Measurements from ENCODE around the gene CAMKMT. TPM values are rescaled to one million over a fixed set of nuclear protein-coding genes. Genes with fewer than 3 reads are reported as not detected.

CAMKMT gene
- total RNA-seq, 4 donors from 2014 or later: 4.5 to 57.9 (median 15.4) TPM

GRCh38 chr2:44392338-44392943, 30.7 kb downstream of the CAMKMT start:
- TF ChIP-seq POLR2AphosphoS5 (IDR thresholded peaks at IDR 0.05): no peak
- TF ChIP-seq CTCF (IDR thresholded peaks at IDR 0.05): peak; percentile 35 to 62 (median 51)
- no peak for TF ChIP-seq EP300 (IDR thresholded peaks at IDR 0.05; ENCODE audit: low read depth)
- no peak for TF ChIP-seq POLR2A (IDR thresholded peaks at IDR 0.05)
- no peaks in the 10 kb centered on the region for H3K27me3 ChIP-seq
- in situ Hi-C loops (cut with MboI; ENCODE audit: low pct_ligation_motif_present in 1 of 4, low pct_unique_long_range_greater_than_20kb in 1 of 4, low sequenced_read_pairs in 3 of 4) (loop anchor here in 1 of 4 donors (25.0 kb wide), 1 partner anchor 570 kb away; no protein-coding TSS in a partner anchor), intact Hi-C loops (cut with DNase I; ENCODE audit: low total_unique reads) (no loop called here)
- no peak overlapping the region for H3K4me3 ChIP-seq
- DNase-seq: peak; percentile 29
- no peak overlapping the region for H3K27ac ChIP-seq
- H3K36me3 ChIP-seq: no peaks in the 10 kb centered on the region
- H3K9me3 ChIP-seq: no peaks in the 10 kb centered on the region
- H3K4me1 ChIP-seq: no peaks in the 10 kb centered on the region
- WGBS, 2 donors (ENCODE audit: low coverage in 1 of 2): 59 to 60% methylated on average over 3 of the region's 3 CpGs

GRCh38 chr2:44397447-44398175, 35.9 kb downstream of the CAMKMT start:
- Histone ChIP-seq H3K27ac (no peak overlapping the region), H3K4me3 (no peak overlapping the region), H3K4me1 (no peaks in the 10 kb centered on the region), H3K27me3 (no peaks in the 10 kb centered on the region), H3K9me3 (no peaks in the 10 kb centered on the region), H3K36me3 (no peaks in the 10 kb centered on the region)
- no peak for DNase-seq
- intact Hi-C loops (cut with DNase I; ENCODE audit: low total_unique reads): no loop called here
- 55 to 65% methylated on average over 7 of the region's 7 CpGs for WGBS, 2 donors (ENCODE audit: low coverage in 1 of 2)
- no peak for TF ChIP-seq CTCF (IDR thresholded peaks at IDR 0.05)
- TF ChIP-seq POLR2AphosphoS5 (IDR thresholded peaks at IDR 0.05): no peak
- TF ChIP-seq POLR2A (IDR thresholded peaks at IDR 0.05): no peak
- no peak for TF ChIP-seq EP300 (IDR thresholded peaks at IDR 0.05; ENCODE audit: low read depth)
- in situ Hi-C loops (cut with MboI; ENCODE audit: low pct_ligation_motif_present in 1 of 4, low pct_unique_long_range_greater_than_20kb in 1 of 4, low sequenced_read_pairs in 3 of 4): loop anchor here in 1 of 4 donors (25.0 kb wide), 1 partner anchor 565 kb away; no protein-coding TSS in a partner anchor

- intact Hi-C loops (cut with DNase I; ENCODE audit: low total_unique reads) (no loop called here), in situ Hi-C loops (cut with MboI; ENCODE audit: low pct_ligation_motif_present in 1 of 4, low pct_unique_long_range_greater_than_20kb in 1 of 4, low sequenced_read_pairs in 3 of 4) (loop anchor here in 1 of 4 donors (25.0 kb wide), 1 partner anchor 564 kb away; no protein-coding TSS in a partner anchor)
- Histone ChIP-seq H3K9me3 (no peaks in the 10 kb centered on the region), H3K27ac (no peak overlapping the region), H3K27me3 (no peaks in the 10 kb centered on the region), H3K4me1 (no peaks in the 10 kb centered on the region), H3K36me3 (no peaks in the 10 kb centered on the region), H3K4me3 (no peak overlapping the region)
- DNase-seq: no peak
- WGBS, 2 donors (ENCODE audit: low coverage in 1 of 2): 81 to 90% methylated on average over 6 of the region's 6 CpGs
- no peak for TF ChIP-seq CTCF (IDR thresholded peaks at IDR 0.05)
- TF ChIP-seq POLR2A (IDR thresholded peaks at IDR 0.05): no peak
Observed at GRCh38 chr2:44398243-44398897, 36.6 kb downstream of the CAMKMT start.

- H3K27me3 ChIP-seq: no peaks in the 10 kb centered on the region
- in situ Hi-C loops (cut with MboI; ENCODE audit: low pct_ligation_motif_present in 1 of 4, low pct_unique_long_range_greater_than_20kb in 1 of 4, low sequenced_read_pairs in 3 of 4) (no loop called here), intact Hi-C loops (cut with DNase I; ENCODE audit: low total_unique reads) (no loop called here)
- WGBS, 2 donors (ENCODE audit: low coverage in 1 of 2): 97 to 100% methylated on average over 1 of the region's 1 CpG
- no peaks in the 10 kb centered on the region for H3K36me3 ChIP-seq
- DNase-seq: no peak
- H3K27ac ChIP-seq: no peak overlapping the region
- no peaks in the 10 kb centered on the region for H3K9me3 ChIP-seq
- H3K4me1 ChIP-seq: no peaks in the 10 kb centered on the region
- H3K4me3 ChIP-seq: no peak overlapping the region
- no peak for TF ChIP-seq EP300 (IDR thresholded peaks at IDR 0.05; ENCODE audit: low read depth)
- no peak for TF ChIP-seq CTCF (IDR thresholded peaks at IDR 0.05)
- TF ChIP-seq POLR2A (IDR thresholded peaks at IDR 0.05): no peak
- no peak for TF ChIP-seq POLR2AphosphoS5 (IDR thresholded peaks at IDR 0.05)
Observed at GRCh38 chr2:44420725-44421124, 59.0 kb downstream of the CAMKMT start.

Measured in transverse colon (tissue), 4 donors.